Mesodermal cell (in vitro differentiated cells): ENCODE results near the gene NUFIP2. TPM values are rescaled to one million over a fixed set of nuclear protein-coding genes. Genes with fewer than 3 reads are reported as not detected.
"Not testable (repeated sequence)": the region's sequence is repeated elsewhere in the genome, so short reads cannot be mapped to it uniquely, and the experiment has no call there.

Experiments used
- H3K27ac ChIP-seq: 2 replicates; pipeline ENCODE4 v1.7.0; 2013; ENCODE audit warnings: mild to moderate bottlenecking, low read depth, low read length, moderate library complexity; ENCODE audit not compliant: severe bottlenecking
- H3K36me3 ChIP-seq: 2 replicates; pipeline ENCODE4 v1.7.1; 2013; ENCODE audit warnings: mild to moderate bottlenecking, low read length, moderate library complexity; ENCODE audit not compliant: control insufficient read depth, insufficient read depth
- H3K4me1 ChIP-seq: one replicate; pipeline ENCODE4 v1.7.1; 2013; ENCODE audit warnings: mild to moderate bottlenecking, low read length; ENCODE audit not compliant: insufficient read depth, control insufficient read depth, poor library complexity, severe bottlenecking
- H3K4me3 ChIP-seq: 2 replicates; pipeline ENCODE4 v1.7.0; 2013; ENCODE audit warnings: low read length, control low read depth, mild to moderate bottlenecking; ENCODE audit not compliant: insufficient read depth, poor library complexity, severe bottlenecking; ENCODE audit errors: extremely low read depth
- H3K9me3 ChIP-seq: 2 replicates; pipeline ENCODE4 v1.7.1; 2013; ENCODE audit warnings: mild to moderate bottlenecking, low read length, moderate library complexity; ENCODE audit not compliant: control insufficient read depth
- WGBS, 2 experiments: methylation state at CpG; one replicate each; pipeline ENCODE4 v1.1.5; 2013; ENCODE audit warnings: missing lambda C conversion rate in 2 of 2; ENCODE audit not compliant: insufficient coverage in 2 of 2; 5-methylcytosine and 5-hydroxymethylcytosine counted together
- polyA plus RNA-seq, 2 experiments: library from polyadenylated mRNA; stranded (reverse); fragments of 50-300 nt; gene quantifications; one replicate each; pipeline ENCODE4 v1.2.3, GENCODE V29; 2013

NUFIP2 gene, protein sequence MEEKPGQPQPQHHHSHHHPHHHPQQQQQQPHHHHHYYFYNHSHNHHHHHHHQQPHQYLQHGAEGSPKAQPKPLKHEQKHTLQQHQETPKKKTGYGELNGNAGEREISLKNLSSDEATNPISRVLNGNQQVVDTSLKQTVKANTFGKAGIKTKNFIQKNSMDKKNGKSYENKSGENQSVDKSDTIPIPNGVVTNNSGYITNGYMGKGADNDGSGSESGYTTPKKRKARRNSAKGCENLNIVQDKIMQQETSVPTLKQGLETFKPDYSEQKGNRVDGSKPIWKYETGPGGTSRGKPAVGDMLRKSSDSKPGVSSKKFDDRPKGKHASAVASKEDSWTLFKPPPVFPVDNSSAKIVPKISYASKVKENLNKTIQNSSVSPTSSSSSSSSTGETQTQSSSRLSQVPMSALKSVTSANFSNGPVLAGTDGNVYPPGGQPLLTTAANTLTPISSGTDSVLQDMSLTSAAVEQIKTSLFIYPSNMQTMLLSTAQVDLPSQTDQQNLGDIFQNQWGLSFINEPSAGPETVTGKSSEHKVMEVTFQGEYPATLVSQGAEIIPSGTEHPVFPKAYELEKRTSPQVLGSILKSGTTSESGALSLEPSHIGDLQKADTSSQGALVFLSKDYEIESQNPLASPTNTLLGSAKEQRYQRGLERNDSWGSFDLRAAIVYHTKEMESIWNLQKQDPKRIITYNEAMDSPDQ
- 39.9 TPM for polyA plus RNA-seq (2013, experiment 1 of 2)
- polyA plus RNA-seq (2013, experiment 2 of 2), result 39.1 TPM

DNA sequence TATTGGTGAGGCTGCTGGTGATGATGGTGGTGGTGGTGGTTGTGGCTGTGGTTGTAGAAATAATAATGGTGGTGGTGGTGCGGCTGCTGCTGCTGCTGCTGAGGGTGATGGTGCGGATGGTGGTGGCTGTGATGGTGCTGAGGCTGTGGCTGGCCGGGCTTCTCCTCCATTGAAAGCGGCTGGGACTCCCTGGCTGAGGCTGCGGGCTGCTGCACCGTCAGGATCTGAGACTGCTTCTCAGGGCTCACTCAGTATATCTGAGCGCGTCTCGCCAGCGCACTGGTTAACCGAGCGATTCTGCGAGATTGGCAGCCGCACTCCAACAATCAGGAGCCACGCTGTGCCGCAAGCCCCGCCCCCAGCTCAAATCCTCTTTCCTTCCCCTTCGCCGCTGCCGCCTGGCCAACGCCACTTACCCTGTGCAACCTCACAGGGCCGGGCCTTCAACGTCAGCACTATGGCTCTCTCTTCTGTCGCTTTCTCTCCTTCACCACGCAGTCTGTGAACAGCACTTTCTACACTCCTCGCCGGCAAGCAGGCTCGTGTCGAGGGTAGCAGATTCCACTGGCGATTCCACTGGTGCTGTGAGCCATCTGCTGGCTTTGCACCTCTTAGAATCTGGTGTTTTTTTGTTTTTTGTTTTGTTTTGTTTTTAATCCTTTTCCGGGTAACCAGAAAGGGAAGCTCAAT lies at the start of gene NUFIP2:
TSS of gene NUFIP2 (minus strand) at position 259 of the 690 bp plus-strand sequence. CDS start at position 170, 89 bp downstream.
- Histone ChIP-seq H3K27ac (peak within 1 kb of the TSS; percentile 95), H3K4me3 (peak within 1 kb of the TSS; percentile 100), H3K4me1 (peaks cover 7% of the 10 kb centered on the region), H3K36me3 (peaks cover 19% of the 10 kb centered on the region), H3K9me3 (no peaks in the 10 kb centered on the region)
- 0 to 1% methylated on average over 27 to 28 of the region's 31 CpGs for WGBS, 2 experiments

DNA sequence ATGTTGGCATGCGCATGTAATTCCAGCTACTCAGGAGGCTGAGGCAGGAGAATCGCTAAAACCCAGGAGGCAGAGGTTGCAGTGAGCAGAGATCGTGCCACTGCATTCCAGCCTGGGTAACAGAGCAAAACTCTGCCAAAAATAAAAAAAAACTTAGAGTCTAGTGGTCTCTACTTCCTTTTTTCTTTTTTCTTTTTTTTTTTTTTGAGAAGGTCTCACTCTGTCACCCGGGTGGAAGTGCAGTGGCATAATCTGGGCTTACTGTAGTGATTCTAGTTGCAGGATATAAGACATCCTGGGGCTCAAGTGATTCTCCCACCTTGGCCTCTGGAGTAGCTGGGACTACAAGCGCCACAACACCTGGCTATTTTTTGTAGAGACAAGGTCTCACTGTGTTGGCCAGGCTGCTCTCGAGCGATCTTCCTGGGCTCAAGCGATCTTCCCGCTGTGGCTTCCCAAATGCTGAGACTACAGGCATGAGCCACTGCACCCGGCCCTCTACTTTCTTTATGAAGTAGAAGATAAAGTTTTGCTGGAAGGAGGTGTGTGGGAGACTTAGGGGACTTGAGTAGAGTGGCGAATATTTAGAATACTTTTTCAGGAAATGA lies 48.3 kb upstream of the NUFIP2 start:
- no peaks in the 10 kb centered on the region for H3K9me3 ChIP-seq
- no peaks in the 10 kb centered on the region for H3K36me3 ChIP-seq
- H3K4me3 ChIP-seq, result no peak overlapping the region
- WGBS, 2 experiments, result 89 to 93% methylated on average over 10 to 11 of the region's 11 CpGs
- no peak overlapping the region for H3K27ac ChIP-seq
- H3K4me1 ChIP-seq, result no peaks in the 10 kb centered on the region

DNA sequence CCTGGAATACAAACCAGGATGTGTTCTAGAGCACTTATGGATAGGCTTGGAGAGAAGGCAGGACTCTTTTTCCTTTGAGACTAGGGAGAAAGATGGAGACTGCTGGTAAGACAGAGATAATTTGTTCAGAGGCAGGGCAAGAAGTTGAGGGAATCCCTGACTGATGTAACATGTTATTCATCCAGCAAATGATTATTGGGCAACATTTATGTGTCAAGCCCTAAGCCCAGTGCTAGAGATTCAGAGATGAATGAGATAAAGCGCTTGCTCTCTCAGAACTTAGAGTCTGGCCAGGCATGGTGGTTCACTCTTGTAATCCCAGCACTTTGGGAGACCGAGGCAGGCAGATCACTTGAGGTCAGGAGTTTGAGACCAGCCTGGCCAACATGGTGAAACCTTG lies 47.8 kb upstream of the NUFIP2 start:
- Histone ChIP-seq H3K4me1 (no peaks in the 10 kb centered on the region), H3K36me3 (no peaks in the 10 kb centered on the region), H3K27ac (no peak overlapping the region), H3K4me3 (no peak overlapping the region), H3K9me3 (no peaks in the 10 kb centered on the region)
- 74 to 100% methylated on average over 2 of the region's 2 CpGs for WGBS, 2 experiments

DNA sequence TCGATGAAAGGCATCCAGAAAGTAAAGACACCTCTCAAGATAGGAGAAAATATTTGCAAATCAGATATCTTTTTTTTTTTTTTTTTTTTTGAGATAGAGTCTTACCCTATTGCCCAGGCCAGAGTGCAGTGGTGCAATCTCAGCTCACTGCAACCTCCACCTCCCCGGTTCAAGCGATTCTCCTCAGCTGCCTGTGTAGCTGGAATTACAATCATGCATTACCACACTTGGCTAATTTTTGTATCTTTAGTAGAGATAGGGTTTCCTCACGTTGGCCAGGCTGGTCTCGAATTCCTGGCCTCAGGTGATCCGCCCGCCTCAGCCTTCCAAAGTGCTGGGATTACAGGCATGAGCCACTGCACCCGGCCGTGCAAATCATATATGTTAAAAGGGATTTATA lies 45.1 kb upstream of the NUFIP2 start:
- H3K4me1 ChIP-seq, H3K9me3 ChIP-seq, H3K36me3 ChIP-seq, H3K27ac ChIP-seq, H3K4me3 ChIP-seq: not testable (repeated sequence)
- WGBS, 2 experiments, result 100% methylated on average over 2 of the region's 9 CpGs; no CpG with 5 or more reads in 1 of the 2 experiments

DNA sequence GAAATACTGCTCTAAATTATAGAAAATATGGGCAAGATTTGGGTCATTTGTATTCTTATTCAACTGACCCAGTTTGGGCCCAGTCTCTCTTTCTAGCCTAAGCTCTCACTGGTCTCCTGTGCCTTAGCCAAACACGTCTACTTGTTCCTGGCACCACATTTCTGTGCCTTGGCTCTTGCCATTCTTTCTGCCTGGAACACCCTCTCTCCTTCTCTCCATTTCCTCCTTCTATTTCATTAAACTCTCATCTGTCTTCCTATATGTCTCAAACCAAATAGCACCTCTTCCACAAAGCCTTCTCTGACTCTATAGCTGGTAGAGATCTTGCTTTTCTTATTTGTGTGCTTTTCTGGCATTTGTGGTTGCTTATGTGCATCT lies 37.7 kb upstream of the NUFIP2 start:
- WGBS, 2 experiments, result 81 to 89% methylated on average over 1 of the region's 1 CpG
- no peak overlapping the region for H3K27ac ChIP-seq
- H3K9me3 ChIP-seq, result no peaks in the 10 kb centered on the region
- no peaks in the 10 kb centered on the region for H3K4me1 ChIP-seq
- no peak overlapping the region for H3K4me3 ChIP-seq
- no peaks in the 10 kb centered on the region for H3K36me3 ChIP-seq

DNA sequence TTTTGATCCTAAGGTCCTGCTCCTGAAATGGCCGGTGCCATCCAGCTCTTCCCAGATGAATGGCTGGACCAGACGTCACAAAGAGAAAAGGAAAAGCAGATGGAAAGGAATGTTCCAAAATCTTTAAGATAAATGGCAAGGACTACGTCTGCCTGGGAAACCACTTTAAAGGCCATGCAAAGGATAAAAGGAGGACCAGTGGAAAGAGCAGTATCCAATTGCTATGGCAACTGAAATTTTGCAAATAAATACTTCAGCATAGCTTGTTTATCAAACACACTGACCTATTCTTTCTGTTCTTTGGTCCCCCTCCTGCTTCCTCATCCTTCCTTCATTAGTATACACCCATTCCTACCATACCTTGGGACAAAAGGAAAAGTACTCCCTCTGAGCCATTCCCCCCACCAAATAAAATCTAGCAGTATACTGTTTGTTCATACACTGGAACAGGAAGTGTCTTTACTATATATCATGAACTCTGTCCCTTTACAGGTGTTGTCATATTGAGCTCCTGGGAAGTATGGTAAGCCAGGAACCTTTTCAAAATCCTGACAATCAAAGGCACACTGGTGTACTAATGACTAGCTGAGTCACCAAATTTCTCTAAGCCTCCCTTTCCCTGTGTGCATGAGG lies 37.2 kb upstream of the NUFIP2 start:
- Histone ChIP-seq H3K9me3 (no peaks in the 10 kb centered on the region), H3K36me3 (no peaks in the 10 kb centered on the region), H3K4me3 (no peak overlapping the region), H3K4me1 (no peaks in the 10 kb centered on the region), H3K27ac (no peak overlapping the region)
- WGBS, 2 experiments, result 80 to 93% methylated on average over 3 of the region's 3 CpGs

DNA sequence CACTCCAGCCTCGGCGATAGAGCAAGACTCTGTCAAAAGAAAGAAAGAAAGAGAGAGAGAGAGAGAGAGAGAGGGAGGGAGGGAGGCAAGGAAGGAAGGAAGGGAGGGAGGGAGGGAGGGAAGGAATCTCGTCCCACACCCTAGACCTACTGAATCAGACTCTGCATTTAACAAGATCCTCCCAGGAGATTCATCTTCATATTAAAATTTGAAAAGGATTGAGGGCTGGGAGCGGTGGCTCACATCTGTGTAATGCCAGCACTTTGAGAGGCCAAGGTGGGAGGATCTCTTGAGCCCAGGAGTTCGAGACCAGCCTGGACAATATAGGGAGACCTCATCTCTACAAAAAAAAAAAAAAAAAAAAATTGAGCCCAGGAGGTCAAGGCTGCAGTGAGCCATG lies 33.5 kb upstream of the NUFIP2 start:
- Histone ChIP-seq H3K9me3 (no peaks in the 10 kb centered on the region), H3K36me3 (no peaks in the 10 kb centered on the region), H3K27ac (no peak overlapping the region), H3K4me3 (no peak overlapping the region), H3K4me1 (no peaks in the 10 kb centered on the region)
- WGBS, 2 experiments, result 59% methylated on average over 2 of the region's 5 CpGs; no CpG with 5 or more reads in 1 of the 2 experiments

DNA sequence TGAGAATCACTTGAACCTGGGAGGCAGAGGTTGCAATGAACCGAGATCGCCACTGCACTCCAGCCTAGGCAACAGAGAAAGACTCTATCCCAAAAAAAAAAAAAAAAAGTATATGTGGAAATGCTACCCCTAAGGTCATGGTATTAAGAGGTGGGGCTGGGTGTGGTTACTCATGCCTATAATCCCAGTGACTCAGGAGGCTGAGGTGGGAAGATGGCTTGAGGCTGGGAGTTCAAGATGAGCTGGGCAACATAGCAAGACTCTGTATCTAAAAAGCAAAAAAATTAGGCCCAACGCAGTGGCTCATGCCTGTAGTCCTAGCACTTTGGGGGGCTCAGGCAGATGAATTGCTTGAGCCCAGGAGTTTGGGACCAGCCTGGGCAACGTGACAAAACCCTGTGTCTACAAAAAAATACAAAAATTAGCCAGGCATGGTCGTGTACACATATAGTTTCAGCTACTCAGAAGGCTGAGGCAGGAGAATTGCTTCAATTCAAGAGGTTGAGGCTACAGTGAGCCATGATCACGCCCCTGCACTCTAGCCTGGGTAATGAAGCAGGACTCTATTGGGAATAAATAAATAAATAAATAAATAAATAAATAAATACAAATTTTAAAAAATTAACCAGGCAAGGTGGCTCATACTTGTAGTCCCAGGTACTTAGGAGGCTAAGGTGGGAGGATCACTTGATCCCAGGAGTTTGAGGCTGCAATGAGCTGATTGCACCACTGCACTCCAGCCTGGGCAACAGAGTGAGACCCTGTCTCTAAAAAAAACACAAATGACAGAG lies 32.3 kb upstream of the NUFIP2 start:
- H3K36me3 ChIP-seq, result no peaks in the 10 kb centered on the region
- WGBS, 2 experiments, result 82 to 89% methylated on average over 3 to 4 of the region's 6 CpGs

DNA sequence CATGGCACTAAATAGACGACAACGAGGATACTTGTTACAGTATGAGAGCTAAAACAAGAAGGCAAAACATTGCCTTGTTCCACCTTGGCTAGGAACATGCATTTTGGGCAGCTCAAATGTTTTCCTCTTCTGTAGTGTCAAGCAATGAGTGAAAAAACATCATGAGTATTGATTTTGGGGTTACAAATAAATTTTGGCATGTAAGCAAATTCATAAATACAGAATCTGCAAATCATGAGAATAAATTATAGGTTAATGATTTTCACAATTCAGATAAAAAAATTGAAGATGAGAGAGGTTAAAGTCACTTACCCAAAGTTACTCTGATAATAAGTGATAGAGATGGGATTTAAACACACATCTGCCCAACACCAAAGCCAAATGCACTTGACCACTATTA lies 28.4 kb upstream of the NUFIP2 start:
- Histone ChIP-seq H3K36me3 (no peaks in the 10 kb centered on the region), H3K9me3 (no peaks in the 10 kb centered on the region), H3K4me3 (no peak overlapping the region), H3K4me1 (no peaks in the 10 kb centered on the region), H3K27ac (no peak overlapping the region)
- 88 to 92% methylated on average over 2 of the region's 2 CpGs for WGBS, 2 experiments

More for the DNA sequence above, 32.3 kb upstream of the NUFIP2 start:
- Histone ChIP-seq H3K4me3 (no peak overlapping the region), H3K27ac (no peak overlapping the region), H3K4me1 (no peaks in the 10 kb centered on the region), H3K9me3 (no peaks in the 10 kb centered on the region)
